Testis (tissue), 2 donors: ENCODE data around the gene ARL17B.
"Not testable (repeated sequence)": the region's sequence is repeated elsewhere in the genome, so short reads cannot be mapped to it uniquely, and the experiment has no call there.

Experiments used
- POLR2A ChIP-seq: fragments of 450-650 bp; IDR thresholded peaks from one replicate; pipeline ENCODE4 v1.6.1; 2017; ENCODE audit warnings: antibody characterized with exemption, mild to moderate bottlenecking, moderate library complexity
- TF ChIP-seq, protein P1 (sequence below), 3 experiments: fragments of 450-650 bp in 2 of 3; fragments of 200-600 bp in 1 of 3; sonication (generic) in 1 of 3; IDR thresholded peaks; one replicate each; pipeline ENCODE4 v1.5.1; 2016 to 2019; ENCODE audit warnings: antibody characterized with exemption in 3 of 3, mild to moderate bottlenecking in 2 of 3, moderate library complexity in 1 of 3

DNA sequence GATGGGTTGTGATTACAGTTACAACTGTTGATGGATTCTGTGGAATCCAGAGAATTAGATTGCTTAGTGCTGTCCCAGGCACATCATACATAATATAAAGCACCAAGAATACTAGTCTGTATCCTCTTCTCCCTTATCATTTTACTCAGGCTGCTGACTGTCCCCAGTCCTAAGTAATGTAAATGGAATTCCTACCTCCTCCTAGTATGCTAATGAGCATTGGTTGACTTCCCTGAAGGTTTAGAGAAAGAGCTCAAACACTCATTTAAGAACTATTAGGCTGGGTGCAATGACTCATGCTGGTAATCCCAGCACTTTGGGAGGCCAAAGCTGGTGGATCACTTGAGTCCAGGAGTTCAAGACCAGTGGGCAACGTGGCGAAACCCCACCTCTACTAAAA, 48.3 kb upstream of the ARL17B start:
- TF ChIP-seq, protein P1, sequence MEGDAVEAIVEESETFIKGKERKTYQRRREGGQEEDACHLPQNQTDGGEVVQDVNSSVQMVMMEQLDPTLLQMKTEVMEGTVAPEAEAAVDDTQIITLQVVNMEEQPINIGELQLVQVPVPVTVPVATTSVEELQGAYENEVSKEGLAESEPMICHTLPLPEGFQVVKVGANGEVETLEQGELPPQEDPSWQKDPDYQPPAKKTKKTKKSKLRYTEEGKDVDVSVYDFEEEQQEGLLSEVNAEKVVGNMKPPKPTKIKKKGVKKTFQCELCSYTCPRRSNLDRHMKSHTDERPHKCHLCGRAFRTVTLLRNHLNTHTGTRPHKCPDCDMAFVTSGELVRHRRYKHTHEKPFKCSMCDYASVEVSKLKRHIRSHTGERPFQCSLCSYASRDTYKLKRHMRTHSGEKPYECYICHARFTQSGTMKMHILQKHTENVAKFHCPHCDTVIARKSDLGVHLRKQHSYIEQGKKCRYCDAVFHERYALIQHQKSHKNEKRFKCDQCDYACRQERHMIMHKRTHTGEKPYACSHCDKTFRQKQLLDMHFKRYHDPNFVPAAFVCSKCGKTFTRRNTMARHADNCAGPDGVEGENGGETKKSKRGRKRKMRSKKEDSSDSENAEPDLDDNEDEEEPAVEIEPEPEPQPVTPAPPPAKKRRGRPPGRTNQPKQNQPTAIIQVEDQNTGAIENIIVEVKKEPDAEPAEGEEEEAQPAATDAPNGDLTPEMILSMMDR (IDR thresholded peaks at IDR 0.05) = not testable (repeated sequence)
- TF ChIP-seq POLR2A = not testable (repeated sequence)
